Progenitor cell of endocrine pancreas (in vitro differentiated cells): ENCODE data around the gene TCP11L2. TPM values are rescaled to one million over a fixed set of nuclear protein-coding genes. Genes with fewer than 3 reads are reported as not detected.

Source experiments
- DNase-seq: peaks from one replicate; pipeline ENCODE4 v3.0.0; 2021; ENCODE audit warnings: low spot score; ENCODE audit not compliant: unreplicated experiment
- H3K27ac Mint-ChIP-seq: 2 replicates; pipeline ENCODE4 v1.8.0; 2021; ENCODE audit warnings: mild to moderate bottlenecking, moderate library complexity, mixed read lengths
- H3K27me3 Mint-ChIP-seq: 2 replicates; pipeline ENCODE4 v1.8.0; 2021; ENCODE audit warnings: mixed read lengths
- H3K36me3 Mint-ChIP-seq: 2 replicates; pipeline ENCODE4 v1.8.0; 2022; ENCODE audit warnings: mixed read lengths; ENCODE audit not compliant: insufficient read depth
- H3K4me1 Mint-ChIP-seq: 2 replicates; pipeline ENCODE4 v1.8.0; 2021; ENCODE audit warnings: low read depth, mixed read lengths
- H3K4me3 Mint-ChIP-seq: 2 replicates; pipeline ENCODE4 v1.8.0; 2021; ENCODE audit warnings: low read depth, mild to moderate bottlenecking, moderate library complexity, mixed read lengths
- H3K9me3 Mint-ChIP-seq: 2 replicates; pipeline ENCODE4 v1.8.0; 2021; ENCODE audit warnings: low read depth, mixed read lengths
- long read RNA-seq: library from polyadenylated mRNA; unstranded; transcript quantifications from one replicate; pipeline ENCODE4 v2.0.0, GENCODE V29; 2020
- total RNA-seq: library from RNA; stranded (reverse); gene quantifications from 2 replicates; pipeline ENCODE4 v1.2.1, GENCODE V29; 2021
- TF ChIP-seq, protein P1 (sequence below): fragments of 200-600 bp; sonication (generic); IDR thresholded peaks from one replicate; pipeline ENCODE4 v1.5.0; 2021; ENCODE audit warnings: antibody characterized with exemption, mild to moderate bottlenecking; ENCODE audit not compliant: unreplicated experiment

Gene TCP11L2
- total RNA-seq = 14.8 and 16.1 TPM in 2 replicates
- long read RNA-seq, partial matches to known transcripts = 2 of 7 reads
- long read RNA-seq, other reads (novel, unspliced or antisense) = 3 of 7 reads

DNA sequence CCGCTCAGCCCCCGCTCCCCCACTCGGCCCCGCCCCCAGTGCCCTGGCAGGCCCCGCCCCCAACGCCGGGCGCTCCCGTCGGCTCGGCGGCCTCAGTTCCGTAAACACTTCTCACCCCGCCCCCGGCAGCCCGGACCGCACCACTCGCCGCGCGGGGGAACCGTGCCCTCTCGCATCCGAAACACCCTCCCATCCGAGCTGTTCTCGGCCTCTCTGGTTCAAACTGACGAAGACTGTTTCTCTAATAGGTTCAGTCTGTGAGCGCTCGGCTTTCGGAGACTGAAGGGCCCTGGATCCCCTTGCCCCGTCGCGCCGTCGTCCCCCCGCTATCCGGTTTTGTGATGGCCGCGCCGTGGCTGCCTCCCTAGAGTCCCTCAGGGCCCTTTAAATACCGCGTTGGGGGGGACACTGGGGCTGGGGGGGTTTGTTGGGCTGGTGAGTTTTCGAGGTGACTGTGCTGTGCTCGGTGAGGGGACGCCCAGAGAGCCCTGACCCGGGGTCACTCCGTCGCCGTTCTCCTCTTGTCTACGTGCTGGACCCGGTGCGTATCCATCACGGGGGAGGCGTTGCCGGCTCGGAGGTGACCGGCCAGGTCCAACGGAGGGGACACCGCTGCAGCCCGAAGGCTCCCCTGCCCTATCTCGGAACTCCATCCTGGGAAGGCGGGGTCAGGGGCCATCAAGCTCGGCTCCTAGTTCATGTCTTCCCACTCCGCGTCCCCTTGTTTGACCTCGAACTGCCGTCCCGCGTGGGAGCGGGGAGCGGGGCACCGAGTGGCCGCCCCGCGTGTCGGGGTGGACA lies at the start of gene TCP11L2:
Gene TCP11L2, plus strand, starts transcription at position 333 of the 801 bp plus-strand sequence. CDS start 8,343 bp downstream, outside the sequence.
- Mint-ChIP-seq H3K9me3 (no peaks in the 10 kb centered on the region), H3K27ac (peak within 1 kb of the TSS; percentile 99), H3K4me3 (peak within 1 kb of the TSS; percentile 91), H3K27me3 (no peaks in the 10 kb centered on the region), H3K36me3 (no peaks in the 10 kb centered on the region), H3K4me1 (peaks cover 4% of the 10 kb centered on the region)
- peak; percentile 78 for DNase-seq
- TF ChIP-seq, protein P1, sequence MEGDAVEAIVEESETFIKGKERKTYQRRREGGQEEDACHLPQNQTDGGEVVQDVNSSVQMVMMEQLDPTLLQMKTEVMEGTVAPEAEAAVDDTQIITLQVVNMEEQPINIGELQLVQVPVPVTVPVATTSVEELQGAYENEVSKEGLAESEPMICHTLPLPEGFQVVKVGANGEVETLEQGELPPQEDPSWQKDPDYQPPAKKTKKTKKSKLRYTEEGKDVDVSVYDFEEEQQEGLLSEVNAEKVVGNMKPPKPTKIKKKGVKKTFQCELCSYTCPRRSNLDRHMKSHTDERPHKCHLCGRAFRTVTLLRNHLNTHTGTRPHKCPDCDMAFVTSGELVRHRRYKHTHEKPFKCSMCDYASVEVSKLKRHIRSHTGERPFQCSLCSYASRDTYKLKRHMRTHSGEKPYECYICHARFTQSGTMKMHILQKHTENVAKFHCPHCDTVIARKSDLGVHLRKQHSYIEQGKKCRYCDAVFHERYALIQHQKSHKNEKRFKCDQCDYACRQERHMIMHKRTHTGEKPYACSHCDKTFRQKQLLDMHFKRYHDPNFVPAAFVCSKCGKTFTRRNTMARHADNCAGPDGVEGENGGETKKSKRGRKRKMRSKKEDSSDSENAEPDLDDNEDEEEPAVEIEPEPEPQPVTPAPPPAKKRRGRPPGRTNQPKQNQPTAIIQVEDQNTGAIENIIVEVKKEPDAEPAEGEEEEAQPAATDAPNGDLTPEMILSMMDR = no peak

DNA sequence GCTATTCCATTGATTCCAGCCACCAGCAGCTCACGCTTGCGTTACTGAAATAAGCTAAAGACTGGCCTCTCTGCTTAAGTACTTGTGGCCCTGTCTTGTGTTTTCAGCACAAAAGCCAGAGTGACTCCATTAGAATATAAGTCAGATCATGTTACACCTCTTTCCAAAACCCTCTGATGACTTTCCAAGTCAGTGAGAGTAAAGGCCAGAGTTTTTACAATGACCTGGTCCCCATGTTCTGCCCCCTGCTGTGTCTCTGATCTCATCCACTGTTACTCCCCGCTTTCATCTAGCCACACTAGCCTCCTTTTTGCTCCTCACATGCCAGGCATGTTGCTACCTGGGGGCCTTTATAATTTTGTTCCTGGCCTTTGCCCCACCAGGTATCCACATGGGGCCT lies 47.8 kb upstream of the TCP11L2 start:
- TF ChIP-seq, protein P1 = no peak
- no peak for DNase-seq
- no peak overlapping the region for H3K4me3 Mint-ChIP-seq
- no peak overlapping the region for H3K27ac Mint-ChIP-seq
- peaks cover 2% of the 10 kb centered on the region for H3K27me3 Mint-ChIP-seq
- H3K9me3 Mint-ChIP-seq = no peaks in the 10 kb centered on the region
- H3K4me1 Mint-ChIP-seq = no peaks in the 10 kb centered on the region
- no peaks in the 10 kb centered on the region for H3K36me3 Mint-ChIP-seq

DNA sequence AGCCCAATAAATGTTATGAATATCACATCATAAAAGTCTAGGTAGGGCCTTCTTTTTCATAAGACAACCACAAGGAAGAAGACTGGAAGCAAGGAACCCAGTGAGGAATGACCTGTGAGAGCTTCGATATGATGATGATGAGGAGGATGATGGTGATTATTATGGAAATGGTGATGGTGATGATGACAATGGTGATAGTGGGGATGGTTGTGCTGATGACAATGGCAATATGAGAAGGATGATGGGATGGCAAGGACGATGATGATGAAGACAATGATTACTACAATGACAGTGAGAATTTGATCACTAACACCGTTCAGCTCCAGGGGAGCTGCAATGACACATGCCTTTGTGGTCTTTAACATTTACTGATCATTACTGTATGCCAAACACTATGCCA lies 47.0 kb upstream of the TCP11L2 start:
- H3K9me3 Mint-ChIP-seq = no peaks in the 10 kb centered on the region
- no peaks in the 10 kb centered on the region for H3K36me3 Mint-ChIP-seq
- no peaks in the 10 kb centered on the region for H3K4me1 Mint-ChIP-seq
- no peaks in the 10 kb centered on the region for H3K27me3 Mint-ChIP-seq
- TF ChIP-seq, protein P1 = no peak
- H3K27ac Mint-ChIP-seq = no peak overlapping the region
- no peak overlapping the region for H3K4me3 Mint-ChIP-seq
- DNase-seq = no peak

DNA sequence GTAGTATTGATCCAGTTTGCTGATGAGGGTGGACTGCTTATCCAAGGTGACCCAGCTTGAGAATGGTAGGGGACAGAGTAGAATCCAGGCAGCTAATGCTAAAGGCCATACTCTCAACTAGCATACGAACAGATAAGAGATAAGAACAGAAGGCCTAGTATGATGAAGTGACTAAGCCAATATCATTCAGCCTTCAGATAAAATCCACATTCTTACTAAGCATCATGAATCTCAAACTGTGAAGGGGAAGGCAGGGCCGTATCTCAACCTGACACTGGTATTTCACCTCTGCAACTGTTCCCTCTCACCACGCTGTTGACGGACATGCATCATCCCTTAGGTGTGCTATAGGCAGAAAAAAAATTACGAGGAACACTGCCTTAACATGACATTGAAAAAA lies 46.6 kb upstream of the TCP11L2 start:
- no peak overlapping the region for H3K27ac Mint-ChIP-seq
- no peak overlapping the region for H3K4me3 Mint-ChIP-seq
- no peaks in the 10 kb centered on the region for H3K4me1 Mint-ChIP-seq
- no peaks in the 10 kb centered on the region for H3K36me3 Mint-ChIP-seq
- H3K9me3 Mint-ChIP-seq = no peaks in the 10 kb centered on the region
- no peaks in the 10 kb centered on the region for H3K27me3 Mint-ChIP-seq
- TF ChIP-seq, protein P1 = no peak
- no peak for DNase-seq

DNA sequence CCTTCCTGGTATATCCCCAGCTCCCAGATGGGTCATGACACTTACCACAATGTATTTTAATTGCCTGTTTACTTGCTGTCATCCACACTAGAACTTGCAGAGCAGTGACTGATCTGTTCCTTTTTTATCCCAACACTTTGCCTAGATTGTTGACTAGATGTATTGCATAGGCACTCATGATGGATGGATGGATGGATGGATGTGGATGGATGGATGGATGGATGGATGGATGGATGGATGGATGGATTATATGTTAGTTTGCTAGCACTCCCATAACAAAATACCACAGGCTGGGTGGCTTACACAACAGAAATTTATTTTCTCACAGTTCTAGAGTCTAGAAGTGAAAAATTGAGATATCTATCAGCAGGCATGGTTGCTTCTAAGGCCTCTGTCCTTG lies 46.0 kb upstream of the TCP11L2 start:
- Mint-ChIP-seq H3K36me3 (no peaks in the 10 kb centered on the region), H3K27me3 (no peaks in the 10 kb centered on the region), H3K27ac (no peak overlapping the region), H3K4me3 (no peak overlapping the region), H3K4me1 (no peaks in the 10 kb centered on the region), H3K9me3 (no peaks in the 10 kb centered on the region)
- no peak for DNase-seq
- TF ChIP-seq, protein P1 = no peak
